GM19025 (cell line): Measurements from ENCODE around the gene TMSB15C.
"Not testable (repeated sequence)": the region's sequence is repeated elsewhere in the genome, so short reads cannot be mapped to it uniquely, and the experiment has no call there.

Source experiments
- ATAC-seq: cut with Tn5 transposase; IDR thresholded peaks from one replicate; pipeline ENCODE4 v1.9.1; 2021; ENCODE audit warnings: mild to moderate bottlenecking, low read depth, moderate library complexity; ENCODE audit not compliant: unreplicated experiment

Gene TMSB15C

GRCh38 chrX:104075778-104076445, at the start of gene TMSB15C:
Gene TMSB15C, minus strand, starts transcription at chrX:104076236.
- peak; percentile 93 for ATAC-seq

- no peak for ATAC-seq
Measured at GRCh38 chrX:104122829-104123228, 46.8 kb upstream of the TMSB15C start.

GRCh38 chrX:104118765-104119164, 42.7 kb upstream of the TMSB15C start:
- no peak for ATAC-seq

- ATAC-seq = no peak
Measured at GRCh38 chrX:104117759-104118158, 41.7 kb upstream of the TMSB15C start.

- ATAC-seq = peak; percentile 35
Measured at GRCh38 chrX:104113222-104113965, 37.4 kb upstream of the TMSB15C start.

- peak; percentile 80 for ATAC-seq
Measured at GRCh38 chrX:104112326-104112951, 36.4 kb upstream of the TMSB15C start, which contains the start of gene ZCCHC18. Gene ZCCHC18, plus strand, starts transcription at chrX:104112523. Its CDS starts 1,589 bp downstream, at chrX:104114112.

- not testable (repeated sequence) for ATAC-seq
Measured at GRCh38 chrX:104110491-104111240, 34.6 kb upstream of the TMSB15C start.

- no peak for ATAC-seq
Measured at GRCh38 chrX:104108955-104109354, 32.9 kb upstream of the TMSB15C start.

- no peak for ATAC-seq
Measured at GRCh38 chrX:104105330-104106262, 29.6 kb upstream of the TMSB15C start.

GRCh38 chrX:104104676-104105075, 28.6 kb upstream of the TMSB15C start:
- ATAC-seq = no peak

- ATAC-seq = no peak
Measured at GRCh38 chrX:104098919-104099318, 22.9 kb upstream of the TMSB15C start.

GRCh38 chrX:104098151-104098808, 22.2 kb upstream of the TMSB15C start:
- ATAC-seq = no peak

- ATAC-seq = no peak
Measured at GRCh38 chrX:104085919-104086318, 9.9 kb upstream of the TMSB15C start.

GRCh38 chrX:104085477-104085876, 9.4 kb upstream of the TMSB15C start:
- no peak for ATAC-seq

GRCh38 chrX:104084534-104085277, 8.7 kb upstream of the TMSB15C start:
- no peak for ATAC-seq

- ATAC-seq = no peak
Measured at GRCh38 chrX:104084063-104084462, 8.0 kb upstream of the TMSB15C start.

- ATAC-seq = not testable (repeated sequence)
Measured at GRCh38 chrX:104077854-104078253, 1.8 kb upstream of the TMSB15C start.

GRCh38 chrX:104062636-104063035, 13.4 kb downstream of the TMSB15C start:
- ATAC-seq = not testable (repeated sequence)
